ENCODE results near the gene ASAP2. TPM values are rescaled to one million over a fixed set of nuclear protein-coding genes. Genes with fewer than 3 reads are reported as not detected.

Gene ASAP2
- polyA plus RNA-seq, 4 donors, result 50.7 to 60.8 (median 58.3) TPM

GRCh38 chr2:9269695-9270360 lies 63.2 kb downstream of the ASAP2 start:
- no peak for DNase-seq (ENCODE audit: low read depth in 4 of 4, low spot score in 2 of 4)

- no peak for DNase-seq (ENCODE audit: low read depth in 4 of 4, low spot score in 2 of 4)
These were observed 64.5 kb downstream of the ASAP2 start for GRCh38 chr2:9271091-9271490.

DNA sequence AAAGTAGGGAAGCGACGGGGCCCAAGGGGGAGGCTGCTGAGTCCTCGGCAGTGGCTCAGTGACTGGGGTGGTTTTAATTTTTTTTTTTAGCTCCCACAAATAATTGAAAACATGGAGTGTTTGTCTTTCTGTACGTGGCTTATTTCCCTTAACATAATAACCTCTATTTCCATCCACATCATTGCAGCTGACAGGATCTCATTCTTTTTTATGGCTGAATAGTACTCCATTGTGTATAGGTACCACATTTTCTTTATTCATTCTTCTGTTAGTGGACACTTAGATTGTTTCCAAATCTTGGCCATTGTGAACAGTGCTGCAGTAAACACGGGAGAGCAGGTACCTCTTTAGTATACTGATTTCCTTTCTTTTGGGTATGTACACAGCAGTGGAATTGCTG lies 65.1 kb downstream of the ASAP2 start:
- no peak for DNase-seq (ENCODE audit: low read depth in 4 of 4, low spot score in 2 of 4)

GRCh38 chr2:9273486-9274130 lies 67.0 kb downstream of the ASAP2 start:
- no peak for DNase-seq (ENCODE audit: low read depth in 4 of 4, low spot score in 2 of 4)

DNA sequence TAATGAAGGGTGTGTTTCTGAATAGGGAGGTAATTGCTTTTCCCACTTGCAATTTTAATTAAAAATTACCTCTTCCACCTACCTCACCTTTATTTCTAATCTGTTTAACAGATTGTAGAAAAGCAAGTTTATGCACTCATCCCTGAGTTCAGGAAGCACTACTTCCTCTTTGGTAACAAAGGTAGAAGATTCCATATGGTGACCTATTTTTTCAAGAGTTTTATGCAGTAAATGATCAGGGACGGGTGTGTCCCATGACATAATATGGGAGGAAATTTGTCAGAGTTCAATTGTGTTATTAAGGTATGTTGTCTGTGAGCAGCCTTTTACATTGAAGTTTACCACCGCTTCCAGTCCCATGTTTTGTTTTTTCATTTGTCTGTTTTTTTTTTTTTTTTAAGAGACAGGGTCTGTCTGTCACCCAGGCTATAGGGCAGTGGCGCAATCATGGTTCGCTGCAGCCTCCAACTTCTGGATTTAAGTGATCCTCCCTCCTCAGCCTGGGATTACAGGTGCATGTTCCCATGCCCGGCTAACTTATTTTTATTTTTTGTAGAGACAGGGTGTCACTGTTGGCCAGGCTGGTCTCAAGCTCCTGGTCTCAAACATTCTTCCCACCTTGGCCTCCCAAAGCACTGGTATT lies 68.2 kb downstream of the ASAP2 start:
- no peak for DNase-seq (ENCODE audit: low read depth in 4 of 4, low spot score in 2 of 4)

DNA sequence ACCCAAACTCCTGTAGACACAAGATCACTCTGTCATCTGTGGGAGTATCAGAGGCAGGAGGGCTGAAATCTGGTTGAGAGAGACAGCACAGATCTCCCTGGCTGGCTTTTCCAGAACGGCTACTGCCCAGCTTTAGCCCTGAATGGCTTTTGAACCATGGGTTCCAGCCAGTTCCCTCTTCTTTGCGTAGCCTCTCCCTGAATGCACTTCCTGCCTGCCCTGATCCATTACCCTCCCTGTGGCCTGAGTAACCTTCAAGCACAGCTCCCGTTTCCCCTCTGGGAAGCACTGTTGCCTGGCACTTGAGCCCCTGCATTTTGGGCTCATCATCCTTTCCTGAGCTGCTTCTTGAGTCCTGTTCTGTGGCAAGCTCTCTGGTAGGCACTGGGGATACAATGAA lies 68.8 kb downstream of the ASAP2 start:
- no peak for DNase-seq (ENCODE audit: low read depth in 4 of 4, low spot score in 2 of 4)

- no peak for DNase-seq (ENCODE audit: low read depth in 4 of 4, low spot score in 2 of 4)
These were observed 69.5 kb downstream of the ASAP2 start for GRCh38 chr2:9276074-9276473.

DNA sequence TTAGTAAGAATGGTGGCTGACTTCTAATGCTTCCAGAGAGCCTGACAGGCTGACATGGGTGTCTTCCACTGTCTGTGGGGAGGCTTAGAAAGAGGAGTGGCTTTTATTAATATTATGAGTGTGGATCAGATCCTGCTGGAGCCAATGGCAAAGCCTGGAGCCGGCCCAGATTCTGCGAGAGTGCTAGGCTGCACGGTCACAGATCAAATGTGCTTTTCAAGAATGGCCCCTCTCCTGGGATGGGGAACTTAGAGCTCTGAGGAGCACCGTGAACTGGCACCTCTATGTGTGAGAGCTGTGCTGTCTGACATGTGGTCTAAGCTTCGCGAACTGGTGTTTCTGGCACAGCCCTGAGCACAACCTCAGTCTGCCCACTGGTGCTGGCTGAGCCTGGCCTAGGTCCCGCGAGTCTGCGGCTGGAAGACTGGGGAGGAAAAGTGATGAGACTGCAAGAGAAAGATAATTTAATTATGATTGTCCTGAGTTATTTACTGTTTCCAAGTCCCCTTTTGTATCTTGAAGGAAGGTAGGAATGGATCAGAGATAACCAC lies 70.4 kb downstream of the ASAP2 start:
- DNase-seq (ENCODE audit: low read depth in 4 of 4, low spot score in 2 of 4), result no peak

GRCh38 chr2:9278439-9278838 lies 71.8 kb downstream of the ASAP2 start:
- no peak for DNase-seq (ENCODE audit: low read depth in 4 of 4, low spot score in 2 of 4)

GRCh38 chr2:9279426-9279825 lies 72.8 kb downstream of the ASAP2 start:
- no peak for DNase-seq (ENCODE audit: low read depth in 4 of 4, low spot score in 2 of 4)

GRCh38 chr2:9280224-9280623 lies 73.6 kb downstream of the ASAP2 start:
- no peak for DNase-seq (ENCODE audit: low read depth in 4 of 4, low spot score in 2 of 4)

DNA sequence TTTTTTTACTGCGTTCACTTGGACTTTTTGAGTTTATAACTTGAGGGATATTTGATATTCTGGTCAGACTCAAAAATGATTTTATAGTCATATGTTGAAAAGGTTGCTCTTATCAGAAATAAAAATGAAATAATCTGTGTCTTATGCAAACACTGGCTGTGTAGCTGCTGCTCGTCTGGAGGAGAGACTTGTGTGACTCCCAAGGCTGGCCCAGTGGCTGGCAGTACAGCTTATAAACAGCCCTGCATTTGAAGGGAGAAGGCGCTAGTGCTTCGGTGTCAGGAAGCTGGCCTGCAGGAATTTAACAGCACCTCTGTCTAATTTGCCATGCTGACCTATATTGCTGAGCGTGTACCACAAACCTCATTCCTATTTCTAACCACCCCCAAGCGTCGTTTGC lies 74.5 kb downstream of the ASAP2 start:
- DNase-seq (ENCODE audit: low read depth in 4 of 4, low spot score in 2 of 4), result no peak

DNA sequence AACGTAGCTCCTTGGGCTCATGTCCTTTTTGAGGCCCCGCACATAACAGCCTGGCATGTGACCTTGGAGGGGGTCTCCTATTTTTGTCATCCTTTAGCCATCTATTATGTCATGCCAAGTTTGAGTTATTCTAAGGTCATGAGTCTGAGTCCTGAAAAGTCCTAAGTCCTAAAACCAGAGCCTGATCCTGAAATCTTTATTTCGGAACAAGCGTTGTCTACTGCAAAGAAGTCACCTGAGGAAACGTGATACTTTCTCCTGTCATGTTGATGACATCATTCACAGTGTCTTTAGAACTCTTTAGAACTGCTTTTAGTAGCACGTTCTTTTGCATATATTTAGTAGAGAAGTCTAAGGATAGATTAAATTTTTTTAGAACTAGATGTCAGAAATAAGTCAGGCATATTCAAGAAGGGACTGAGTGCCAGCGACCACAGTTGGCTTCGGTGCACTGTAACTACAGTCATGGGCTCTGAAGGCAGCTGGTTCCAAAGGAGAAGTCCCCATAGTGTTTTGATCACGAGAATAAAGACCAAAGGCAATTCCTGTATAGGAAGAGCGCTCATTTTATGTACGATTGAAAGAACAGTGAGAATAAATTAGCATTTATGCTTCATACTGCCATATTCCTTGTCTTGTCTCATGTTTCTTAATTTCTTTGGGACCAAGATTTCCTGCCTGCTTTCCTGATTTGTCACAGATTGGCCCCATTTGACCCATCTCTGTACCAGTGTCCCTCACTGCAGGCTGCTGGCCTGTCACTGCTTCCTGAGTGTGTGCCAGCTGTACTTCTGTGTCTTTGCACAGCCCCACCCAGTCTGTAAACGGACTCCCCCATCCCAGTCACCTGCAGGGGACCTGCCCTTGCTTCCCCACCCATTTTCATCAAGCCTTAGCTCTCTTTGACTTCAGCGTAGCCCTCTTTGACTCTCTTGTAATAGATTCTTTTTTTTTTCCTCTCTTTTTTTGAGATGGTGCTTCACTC lies 75.8 kb downstream of the ASAP2 start:
- DNase-seq (ENCODE audit: low read depth in 4 of 4, low spot score in 2 of 4), result no peak

GRCh38 chr2:9284521-9285297 lies 78.1 kb downstream of the ASAP2 start:
- DNase-seq (ENCODE audit: low read depth in 4 of 4, low spot score in 2 of 4), result no peak

DNA sequence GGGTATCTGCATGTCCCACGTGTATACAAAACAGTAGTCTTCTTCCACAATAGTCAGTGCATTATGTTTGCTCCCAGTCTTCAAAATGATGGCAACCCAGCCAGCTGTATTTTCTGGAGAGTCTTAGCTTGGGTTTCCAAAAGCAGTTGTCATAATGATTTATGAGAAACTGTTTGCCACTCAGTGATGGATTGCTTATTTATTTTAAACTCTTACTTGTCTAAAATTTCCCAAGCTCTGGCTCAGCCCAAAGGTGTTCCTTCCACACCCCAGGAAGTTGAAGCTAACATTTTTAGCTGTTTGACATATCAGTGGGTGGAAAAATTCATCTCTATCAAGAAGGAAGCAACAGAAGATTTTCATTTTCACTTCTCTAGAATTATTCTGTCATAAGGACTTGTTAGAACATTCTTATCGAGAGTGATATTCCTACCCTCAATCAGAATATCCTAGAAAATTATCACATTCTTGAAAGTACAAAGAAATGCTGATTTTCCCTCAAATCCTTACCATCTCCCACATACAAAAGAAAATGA lies 78.8 kb downstream of the ASAP2 start:
- no peak for DNase-seq (ENCODE audit: low read depth in 4 of 4, low spot score in 2 of 4)

DNA sequence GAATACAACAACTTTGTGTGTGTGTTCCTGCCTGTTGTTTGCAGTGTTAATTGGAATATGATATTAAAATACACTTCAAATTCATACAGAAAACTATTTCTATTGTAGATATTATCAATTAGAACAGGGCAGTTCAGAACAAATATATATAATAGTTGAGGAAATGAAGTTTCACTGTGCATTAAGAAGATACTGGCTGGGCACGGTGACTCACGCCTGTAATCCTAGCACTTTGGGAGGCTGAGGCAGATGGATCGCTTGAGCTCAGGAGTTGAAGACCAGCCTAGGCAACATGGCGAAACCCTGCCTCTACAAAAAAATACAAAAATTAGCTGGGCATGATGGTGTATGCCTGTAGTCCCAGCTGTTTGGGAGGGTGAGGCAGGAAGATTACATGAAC lies 79.3 kb downstream of the ASAP2 start:
- DNase-seq (ENCODE audit: low read depth in 4 of 4, low spot score in 2 of 4), result no peak

- no peak for DNase-seq (ENCODE audit: low read depth in 4 of 4, low spot score in 2 of 4)
These were observed 80.2 kb downstream of the ASAP2 start for GRCh38 chr2:9286554-9287399.

- DNase-seq (ENCODE audit: low read depth in 4 of 4, low spot score in 2 of 4), result no peak
These were observed 80.9 kb downstream of the ASAP2 start for GRCh38 chr2:9287400-9288045.
